Measurements from ENCODE around the gene SPRED1.
"Not testable (repeated sequence)": the region's sequence is repeated elsewhere in the genome, so short reads cannot be mapped to it uniquely, and the experiment has no call there.

Gene SPRED1

DNA sequence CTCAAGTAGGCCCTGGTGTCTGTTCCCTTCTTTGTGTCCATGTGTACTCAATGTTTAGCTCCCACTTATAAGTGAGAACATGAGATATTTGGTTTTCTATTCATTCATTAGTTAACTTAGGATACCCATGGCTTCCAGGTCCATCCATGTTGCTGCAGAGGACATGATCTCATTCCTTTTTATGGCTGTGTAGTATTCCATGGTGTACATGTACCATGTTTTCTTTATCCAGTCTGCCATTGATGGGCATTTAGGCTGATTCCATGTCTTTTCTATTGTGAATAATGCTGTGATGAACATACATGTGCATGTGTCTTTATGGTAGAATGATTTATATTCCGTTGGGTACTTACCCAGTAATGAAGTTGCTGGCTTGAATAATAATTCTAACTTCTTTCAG, 24.6 kb downstream of the SPRED1 start:
- not testable (repeated sequence) for DNase-seq (ENCODE audit: low read depth in 1 of 2, low spot score in 1 of 2)

DNA sequence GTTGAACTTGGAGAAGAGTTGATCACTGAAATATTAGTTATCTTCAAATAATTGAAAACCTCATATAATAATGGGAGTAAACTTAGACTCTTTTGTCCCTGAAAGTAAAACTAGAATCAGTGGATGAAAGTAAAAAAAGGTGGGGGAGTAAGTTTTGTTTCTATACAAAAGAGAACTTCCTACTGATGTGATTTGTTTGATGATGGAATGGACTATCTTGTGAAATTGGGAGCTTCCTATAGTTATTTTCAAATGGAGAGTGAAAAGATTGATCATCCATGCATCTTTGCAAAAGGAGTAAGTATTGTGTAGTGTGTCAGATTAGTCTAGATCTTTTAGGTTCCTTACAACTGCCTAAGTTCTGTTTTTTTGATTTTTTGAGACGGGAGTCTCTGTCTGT, 28.4 kb downstream of the SPRED1 start:
- DNase-seq (ENCODE audit: low read depth in 1 of 2, low spot score in 1 of 2): no peak

DNA sequence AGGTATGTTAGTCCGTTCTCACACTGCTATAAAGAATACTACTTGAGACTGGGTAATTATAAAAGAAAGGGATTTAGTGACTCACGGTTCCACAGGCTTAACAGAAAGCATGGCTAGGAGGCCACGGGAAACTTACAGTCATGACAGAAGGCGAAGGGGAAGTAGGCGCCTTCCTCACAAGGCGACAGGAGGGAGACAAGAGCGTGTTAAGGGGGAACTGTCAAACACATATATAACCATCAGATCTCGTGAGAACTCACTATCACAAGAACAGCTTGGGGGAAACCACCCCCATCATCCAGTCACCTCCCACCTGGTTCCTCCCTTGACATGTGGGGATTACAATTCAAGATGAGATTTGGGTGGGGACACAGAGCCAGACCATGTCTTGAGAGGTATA, 30.4 kb downstream of the SPRED1 start:
- DNase-seq (ENCODE audit: low read depth in 1 of 2, low spot score in 1 of 2): no peak

- DNase-seq (ENCODE audit: low read depth in 1 of 2, low spot score in 1 of 2): no peak
Observed at GRCh38 chr15:38285456-38285855, 32.8 kb downstream of the SPRED1 start.

DNA sequence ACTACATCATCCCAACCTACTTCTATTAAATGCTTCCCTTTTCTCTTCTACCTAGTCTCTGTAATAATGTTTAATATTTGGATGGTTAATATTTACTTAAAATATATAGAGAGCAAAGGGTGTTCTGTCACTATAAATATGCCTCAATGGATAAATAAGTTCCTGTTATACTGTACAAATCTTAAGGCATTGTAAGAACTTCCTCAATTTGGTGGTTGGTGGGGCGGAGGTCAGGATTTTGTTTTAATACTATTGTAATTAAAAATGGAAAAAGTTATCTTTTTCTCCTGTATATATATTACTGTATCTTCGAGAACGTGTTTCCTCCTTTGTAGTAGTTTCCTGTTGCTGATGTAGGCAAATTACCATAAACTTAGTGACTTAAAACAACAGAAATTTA, 41.5 kb downstream of the SPRED1 start:
- DNase-seq (ENCODE audit: low read depth in 1 of 2, low spot score in 1 of 2): no peak

DNA sequence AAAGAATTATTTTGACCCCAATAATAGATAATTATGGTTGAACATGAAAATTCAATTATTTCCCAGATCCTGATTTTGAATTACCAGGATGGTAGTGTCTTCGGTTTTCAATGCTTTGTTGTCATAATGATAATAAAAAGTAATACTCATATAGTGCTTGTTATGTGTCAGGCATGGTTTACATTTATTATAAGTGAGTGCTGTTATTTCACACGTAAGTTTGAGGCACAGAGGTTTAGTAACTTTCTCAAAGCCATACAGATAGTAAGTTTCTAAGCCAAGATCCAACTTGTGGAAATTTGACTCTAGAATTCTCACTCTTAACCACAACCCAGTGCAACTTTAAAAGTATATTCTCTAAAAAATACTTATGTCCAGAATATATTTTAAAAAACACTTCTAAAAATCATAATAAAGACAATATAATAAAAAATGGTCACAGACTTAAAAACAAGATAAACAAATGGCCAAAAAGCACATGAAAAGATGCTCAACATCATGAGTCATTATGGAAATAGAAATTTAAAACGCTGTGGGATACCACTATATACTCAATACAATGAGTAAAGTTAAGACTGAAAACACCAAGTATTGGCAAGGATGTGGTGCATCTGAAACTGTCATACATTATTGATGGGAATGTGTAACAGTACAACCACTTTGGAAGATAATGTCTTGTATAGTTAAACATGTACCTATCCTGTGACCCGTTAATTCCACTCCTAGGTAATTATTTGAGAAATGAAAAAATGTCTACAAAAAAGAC, 45.2 kb downstream of the SPRED1 start:
- DNase-seq (ENCODE audit: low read depth in 1 of 2, low spot score in 1 of 2): no peak

DNA sequence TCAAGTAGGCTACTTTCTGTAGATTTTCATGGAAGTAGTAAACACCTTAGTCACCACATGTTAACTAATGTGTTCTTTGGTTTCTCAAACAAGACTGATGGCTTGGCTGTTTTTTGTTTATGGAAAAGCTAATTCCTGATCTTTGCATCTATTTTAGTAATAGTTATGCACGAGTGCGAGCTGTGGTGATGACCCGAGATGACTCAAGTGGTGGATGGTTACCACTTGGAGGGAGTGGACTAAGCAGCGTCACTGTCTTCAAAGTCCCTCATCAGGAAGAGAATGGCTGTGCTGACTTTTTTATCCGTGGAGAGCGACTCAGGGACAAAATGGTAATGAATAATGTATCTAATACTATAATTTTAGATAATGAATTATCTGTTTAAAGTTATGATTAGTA, 46.6 kb downstream of the SPRED1 start:
- DNase-seq (ENCODE audit: low read depth in 1 of 2, low spot score in 1 of 2): no peak

GRCh38 chr15:38300395-38300794, 47.8 kb downstream of the SPRED1 start:
- no peak for DNase-seq (ENCODE audit: low read depth in 1 of 2, low spot score in 1 of 2)

DNA sequence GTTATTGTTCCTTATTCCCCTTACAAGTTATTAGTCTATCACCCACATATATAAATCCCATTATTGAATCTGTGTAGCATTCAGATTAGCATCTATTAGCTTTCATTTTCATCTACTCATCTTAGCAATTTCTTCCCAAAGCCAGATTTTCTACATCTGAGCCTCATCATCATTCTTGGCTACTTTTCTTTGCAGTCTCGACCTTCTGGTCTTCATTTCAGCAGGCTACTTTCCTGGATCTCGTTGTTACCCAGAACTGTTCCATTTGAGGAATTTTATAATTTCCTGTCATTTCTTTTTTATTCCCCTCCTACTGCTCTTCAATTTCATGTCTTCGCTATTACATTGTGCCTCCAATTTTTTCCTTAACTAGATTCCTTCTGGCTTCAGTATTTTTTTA, 51.8 kb downstream of the SPRED1 start:
- DNase-seq (ENCODE audit: low read depth in 1 of 2, low spot score in 1 of 2): no peak

GRCh38 chr15:38307251-38307650, 54.6 kb downstream of the SPRED1 start:
- no peak for DNase-seq (ENCODE audit: low read depth in 1 of 2, low spot score in 1 of 2)

- no peak for DNase-seq (ENCODE audit: low read depth in 1 of 2, low spot score in 1 of 2)
Observed at GRCh38 chr15:38307861-38308641, 55.4 kb downstream of the SPRED1 start.

GRCh38 chr15:38308797-38309196, 56.2 kb downstream of the SPRED1 start:
- DNase-seq (ENCODE audit: low read depth in 1 of 2, low spot score in 1 of 2): no peak

- no peak for DNase-seq (ENCODE audit: low read depth in 1 of 2, low spot score in 1 of 2)
Observed at GRCh38 chr15:38312190-38312589, 59.6 kb downstream of the SPRED1 start.

DNA sequence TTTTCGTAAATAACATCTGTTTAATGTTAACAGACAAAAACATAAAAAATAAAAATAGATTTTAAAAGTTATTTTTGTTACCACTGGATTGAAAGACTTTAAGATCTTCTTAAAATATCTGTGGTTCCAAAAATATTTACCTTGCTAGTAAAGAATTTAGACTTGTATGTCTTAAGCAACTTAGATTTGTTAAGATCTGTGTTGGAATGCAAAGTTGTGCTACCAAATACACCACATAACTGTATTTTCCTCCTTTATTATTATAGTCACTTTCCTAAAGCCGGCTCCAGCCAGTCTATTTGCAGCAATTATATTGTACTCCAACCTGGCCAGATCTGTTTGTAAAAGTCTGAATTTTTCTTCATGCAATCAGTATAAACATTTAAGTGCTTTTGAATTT, 63.7 kb downstream of the SPRED1 start:
- DNase-seq (ENCODE audit: low read depth in 1 of 2, low spot score in 1 of 2): no peak

GRCh38 chr15:38320181-38320580, 67.5 kb downstream of the SPRED1 start:
- DNase-seq (ENCODE audit: low read depth in 1 of 2, low spot score in 1 of 2): no peak

DNA sequence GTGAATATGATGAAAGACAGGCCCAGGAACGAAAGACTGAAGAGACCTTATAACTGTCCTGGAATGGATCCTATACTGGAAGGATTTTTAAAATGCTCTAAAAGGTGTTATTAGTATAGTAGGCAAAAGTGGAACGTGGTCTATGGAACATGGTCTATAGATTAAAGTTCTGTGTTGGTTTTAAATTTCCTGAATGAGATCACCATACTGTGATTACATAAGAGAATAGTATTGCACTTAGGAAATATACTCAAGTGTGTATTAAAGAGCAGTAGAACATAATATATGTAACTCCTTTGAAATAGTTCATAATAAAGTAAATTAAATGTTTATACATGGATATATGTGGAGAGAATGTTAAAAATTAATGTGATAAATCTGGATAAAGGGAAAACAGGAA, 68.2 kb downstream of the SPRED1 start:
- no peak for DNase-seq (ENCODE audit: low read depth in 1 of 2, low spot score in 1 of 2)

DNA sequence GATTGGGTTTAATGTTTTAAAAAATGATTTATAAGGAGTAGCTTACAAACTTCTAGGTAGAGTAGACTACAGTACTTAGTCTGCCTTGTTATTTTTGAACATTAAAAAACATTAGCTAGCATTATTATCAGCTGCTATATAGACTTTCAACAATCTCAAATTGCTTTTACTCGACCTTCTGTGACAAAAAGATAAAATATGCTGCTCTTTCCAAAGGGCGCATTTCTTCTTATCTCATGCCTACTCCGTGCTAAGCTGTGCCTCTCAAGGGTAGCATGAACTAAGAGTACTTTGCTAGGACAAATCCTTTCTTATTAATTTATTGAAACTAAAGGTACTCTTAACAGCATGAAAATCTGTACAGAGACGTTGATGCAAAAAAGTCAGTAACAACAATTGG, 71.3 kb downstream of the SPRED1 start:
- no peak for DNase-seq (ENCODE audit: low read depth in 1 of 2, low spot score in 1 of 2)

GRCh38 chr15:38324939-38325647, 72.5 kb downstream of the SPRED1 start:
- DNase-seq (ENCODE audit: low read depth in 1 of 2, low spot score in 1 of 2): no peak

- no peak for DNase-seq (ENCODE audit: low read depth in 1 of 2, low spot score in 1 of 2)
Observed at GRCh38 chr15:38325648-38325990, 73.0 kb downstream of the SPRED1 start.

DNA sequence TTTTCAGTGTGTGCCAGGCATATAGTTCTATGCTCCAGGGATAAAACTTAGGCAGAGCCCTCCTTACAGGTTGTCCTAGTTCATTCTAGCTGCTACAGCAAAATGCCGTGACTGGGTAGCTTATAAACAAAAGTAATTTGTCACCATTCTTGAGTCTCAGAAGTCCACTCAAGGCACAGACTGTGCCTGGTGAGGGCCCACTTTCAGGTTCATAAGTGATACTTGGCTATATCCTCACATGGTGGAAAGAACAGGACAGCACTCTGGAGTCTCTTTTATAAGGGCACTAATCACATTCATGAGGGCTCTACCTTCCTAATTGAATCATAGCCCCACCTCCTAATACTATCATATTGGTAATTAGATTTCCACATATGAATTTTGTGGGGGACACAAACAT, 80.1 kb downstream of the SPRED1 start:
- no peak for DNase-seq (ENCODE audit: low read depth in 1 of 2, low spot score in 1 of 2)

DNA sequence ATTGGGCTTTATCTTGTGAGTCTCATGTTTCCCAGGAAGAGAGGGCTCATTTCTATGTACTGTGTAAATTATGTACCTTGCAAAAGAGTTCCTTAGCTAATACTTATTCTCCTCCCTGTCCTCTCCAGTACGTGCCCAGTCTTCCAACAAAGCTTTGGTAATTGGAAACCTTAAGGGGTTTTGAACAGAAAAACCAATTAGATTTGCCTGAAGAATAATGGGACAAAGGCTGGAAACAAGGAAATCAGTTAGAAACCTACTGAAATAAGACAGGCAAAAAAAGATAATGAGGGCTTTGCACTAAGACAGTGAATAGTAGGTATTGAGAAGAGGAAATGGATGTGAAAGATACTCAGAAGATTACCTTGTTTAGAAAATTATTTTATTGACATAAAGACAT, 82.5 kb downstream of the SPRED1 start:
- DNase-seq (ENCODE audit: low read depth in 1 of 2, low spot score in 1 of 2): no peak

GRCh38 chr15:38344351-38344750, 91.7 kb downstream of the SPRED1 start:
- DNase-seq (ENCODE audit: low read depth in 1 of 2, low spot score in 1 of 2): no peak

All from activated T-helper 1 cell treated with anti-CD3 and anti-CD28 coated beads, Interleukin-2, amount 50 U/mL, for 16 hours (primary cell).